GM18498 (cell line): Measurements from ENCODE around the gene SNCG.
"Not testable (repeated sequence)": the region's sequence is repeated elsewhere in the genome, so short reads cannot be mapped to it uniquely, and the experiment has no call there.

Source experiments
- ATAC-seq: cut with Tn5 transposase; IDR thresholded peaks from one replicate; pipeline ENCODE4 v1.9.1; 2021; ENCODE audit warnings: mild to moderate bottlenecking, moderate library complexity; ENCODE audit not compliant: unreplicated experiment

Gene SNCG

GRCh38 chr10:86958116-86958900, at the start of gene SNCG:
TSS of gene SNCG (plus strand) at chr10:86958599. CDS start at chr10:86958698, 99 bp downstream.
- ATAC-seq: no peak

DNA sequence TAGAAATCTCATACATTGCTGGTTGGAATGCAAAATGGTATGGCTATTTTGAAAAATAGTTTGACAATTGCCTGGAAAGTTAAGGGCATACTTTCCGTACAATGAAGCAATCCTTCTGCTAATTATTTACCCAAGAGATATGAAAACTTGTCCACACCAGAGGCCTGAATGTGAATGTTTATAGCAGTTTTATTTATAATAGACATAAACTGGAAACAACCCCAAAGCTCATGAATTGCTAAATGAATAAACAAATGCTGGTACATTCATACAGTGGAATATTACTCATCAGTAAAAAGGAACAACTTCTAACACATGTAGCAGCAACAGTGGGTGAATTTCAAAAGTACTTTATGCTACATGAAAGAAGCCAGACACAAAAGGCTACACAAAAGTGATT, 43.7 kb upstream of the SNCG start:
- ATAC-seq: no peak

GRCh38 chr10:86918022-86918471, 40.4 kb upstream of the SNCG start:
- no peak for ATAC-seq

- no peak for ATAC-seq
Measured at GRCh38 chr10:86922553-86922961, 35.8 kb upstream of the SNCG start.

DNA sequence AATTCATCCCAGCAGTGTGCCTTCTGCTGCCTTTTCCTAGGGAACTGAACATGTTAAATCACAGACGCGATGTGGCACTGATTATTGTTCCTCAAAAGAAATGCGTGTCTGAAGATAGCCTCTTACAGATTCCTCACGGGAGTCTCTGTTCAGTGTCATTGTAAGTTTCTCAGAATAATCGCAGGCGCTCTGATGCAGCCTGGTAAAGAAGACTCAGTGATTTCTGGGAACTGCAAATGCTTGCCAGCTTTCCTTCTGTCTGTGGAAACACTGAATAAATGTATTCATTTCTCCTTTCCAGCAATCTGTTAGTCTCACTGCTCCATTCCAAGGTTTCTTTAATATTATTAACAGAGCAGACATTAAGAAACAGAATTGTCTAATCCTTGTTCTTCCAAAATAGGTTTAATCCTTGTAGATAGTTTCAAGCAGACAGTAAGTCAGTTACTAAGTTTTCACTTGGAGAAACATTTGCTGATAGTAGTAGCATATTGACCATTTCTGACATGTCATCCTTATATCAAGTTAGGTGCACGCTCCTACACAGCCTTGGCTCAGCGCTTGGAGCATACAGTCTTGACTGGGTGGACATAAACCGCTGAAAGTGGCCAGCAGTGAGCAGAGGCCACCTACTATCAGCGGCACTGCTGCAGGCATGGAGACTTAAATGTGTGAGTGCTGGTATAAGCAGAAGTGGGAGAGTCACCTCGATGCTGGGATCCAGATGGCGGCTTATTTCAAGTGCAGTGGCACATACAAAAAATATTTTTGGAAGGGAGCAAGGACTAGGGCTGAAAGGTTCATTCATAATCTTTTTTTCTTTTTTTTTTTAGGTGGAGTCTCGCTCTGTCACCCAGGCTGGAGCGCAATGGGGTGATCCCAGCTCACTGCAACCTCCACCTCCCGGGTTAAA, 28.7 kb upstream of the SNCG start:
- ATAC-seq: no peak

DNA sequence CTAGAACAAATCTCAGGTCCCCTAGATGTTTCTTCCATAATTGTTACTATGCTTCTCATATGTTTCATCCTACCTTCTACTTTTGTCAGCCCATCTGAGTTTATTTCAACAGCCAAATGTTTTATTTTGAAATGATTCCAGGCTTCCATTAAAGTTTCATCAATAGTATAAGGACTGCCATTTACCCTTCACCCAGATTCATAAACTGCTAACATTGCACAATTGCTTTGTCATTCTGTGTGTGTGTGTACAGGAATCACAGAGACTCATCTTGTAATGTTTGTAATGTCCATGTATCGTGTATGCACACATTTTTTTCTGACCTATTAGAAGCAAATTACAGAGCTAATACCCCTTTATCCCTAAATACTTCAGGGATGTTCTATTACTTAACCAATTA, 26.5 kb upstream of the SNCG start:
- no peak for ATAC-seq

- ATAC-seq: no peak
Measured at GRCh38 chr10:86932674-86933073, 25.7 kb upstream of the SNCG start.

DNA sequence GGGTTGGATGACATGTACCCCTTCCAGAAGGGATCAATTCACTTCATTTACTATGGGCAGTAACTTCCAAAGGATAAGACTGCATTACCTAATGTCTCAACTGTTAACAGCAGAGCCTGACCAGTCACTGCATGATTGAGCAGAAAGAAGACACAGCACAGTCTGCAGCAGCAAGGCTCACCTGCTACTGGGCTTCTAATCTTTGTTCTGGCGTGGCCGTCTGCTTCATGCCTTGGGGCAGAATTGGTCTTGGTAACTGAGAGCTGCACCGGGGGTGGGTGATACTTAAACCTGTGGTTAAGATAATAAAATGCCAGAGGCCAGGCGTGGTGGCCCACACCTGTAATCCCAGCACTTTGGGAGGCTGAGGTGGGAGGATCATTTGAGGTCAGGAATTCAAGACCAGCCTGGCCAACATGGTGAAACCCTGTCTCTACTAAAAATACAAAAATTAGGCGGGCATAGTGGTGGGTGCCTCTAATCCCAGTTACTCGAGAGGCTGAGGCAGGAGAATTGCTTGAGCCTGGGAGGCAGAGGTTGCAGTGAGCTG, 24.2 kb upstream of the SNCG start:
- ATAC-seq: not testable (repeated sequence)

DNA sequence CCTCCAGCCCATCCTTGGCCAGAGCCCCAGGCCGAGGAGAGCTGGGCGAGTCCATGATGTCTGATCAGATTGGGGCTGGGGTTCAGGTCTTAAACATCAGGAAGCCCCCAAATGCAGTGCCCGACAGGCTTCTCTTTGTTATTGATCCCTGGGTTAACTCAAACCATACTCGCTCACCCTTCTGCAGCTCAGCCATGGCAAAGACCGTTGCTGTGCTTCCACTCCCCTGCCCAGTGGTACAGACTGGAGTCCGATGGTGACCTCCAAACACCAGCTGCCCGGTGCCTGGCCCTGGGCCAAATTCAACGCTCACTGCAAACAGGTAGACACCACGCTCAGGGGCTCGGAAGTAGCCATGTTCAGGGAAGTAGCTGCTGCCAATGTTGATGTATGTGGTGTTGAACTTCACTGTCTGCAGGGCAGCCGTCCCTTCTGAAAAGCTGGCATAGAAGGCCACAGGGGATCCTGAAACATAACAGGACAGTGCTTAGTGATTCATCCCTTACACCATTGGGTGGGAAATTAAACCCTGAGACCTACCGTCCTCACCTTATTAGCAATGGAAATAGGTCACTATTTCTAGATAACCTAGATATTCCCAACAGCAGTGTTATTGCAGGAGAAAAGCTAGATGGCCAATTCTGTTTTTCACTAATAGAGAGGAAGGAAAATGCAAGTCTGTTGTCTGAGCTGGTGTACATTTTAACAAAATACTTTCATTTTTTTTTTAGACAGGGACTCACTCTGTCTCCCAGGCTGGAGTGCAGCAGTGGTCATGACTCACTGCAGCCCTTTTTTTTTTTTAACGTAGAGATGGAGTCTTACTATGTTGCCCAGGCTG, 21.5 kb upstream of the SNCG start:
- no peak for ATAC-seq

- no peak for ATAC-seq
Measured at GRCh38 chr10:86937502-86938154, 20.8 kb upstream of the SNCG start.

GRCh38 chr10:86938260-86938659, 20.1 kb upstream of the SNCG start:
- ATAC-seq: no peak

GRCh38 chr10:86940076-86940475, 18.3 kb upstream of the SNCG start:
- ATAC-seq: not testable (repeated sequence)

DNA sequence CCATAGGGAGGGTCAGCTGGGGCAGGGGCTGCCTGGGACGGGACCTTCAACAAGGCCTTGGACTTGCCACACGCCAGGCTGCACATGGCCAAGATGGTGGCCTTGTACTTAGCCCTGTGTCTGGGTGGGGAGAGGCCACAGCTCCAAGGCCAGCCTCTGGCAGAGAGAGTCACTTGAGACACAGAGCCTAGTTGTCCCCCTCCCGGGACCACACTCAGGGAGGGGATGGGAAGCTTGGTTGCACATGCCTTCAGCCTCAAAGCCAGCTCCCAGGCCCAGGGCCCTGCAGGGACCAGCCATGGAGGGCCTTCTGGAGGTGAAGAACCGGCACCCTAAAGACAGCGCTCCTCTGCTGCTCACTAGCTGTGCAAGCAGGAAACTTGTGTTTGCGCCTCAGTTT, 17.7 kb upstream of the SNCG start:
- ATAC-seq: no peak

GRCh38 chr10:86941426-86941825, 17.0 kb upstream of the SNCG start:
- ATAC-seq: no peak

DNA sequence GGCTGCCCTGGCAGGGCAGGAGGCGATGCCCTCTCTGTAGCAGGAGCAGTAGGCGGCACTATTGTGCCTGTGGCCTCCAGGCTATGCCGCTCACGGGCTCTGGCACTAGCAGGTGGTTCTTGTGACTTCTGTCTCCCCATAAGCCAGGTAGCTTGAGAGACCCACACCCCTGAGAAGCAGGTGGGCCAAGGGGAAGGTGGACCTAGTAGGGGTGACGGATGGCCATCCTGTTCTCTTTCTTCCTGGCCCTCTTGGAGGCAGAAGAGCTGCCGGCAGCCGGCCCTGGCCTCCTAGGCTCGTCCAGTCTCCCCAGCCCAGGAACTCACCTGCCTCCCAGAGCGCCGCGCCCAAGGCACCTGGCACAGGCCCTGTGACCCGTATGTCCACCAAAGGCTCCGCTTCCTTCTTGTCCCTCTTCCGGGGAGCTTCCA, 16.4 kb upstream of the SNCG start:
- no peak for ATAC-seq

- ATAC-seq: no peak
Measured at GRCh38 chr10:86942441-86943315, 15.7 kb upstream of the SNCG start.

DNA sequence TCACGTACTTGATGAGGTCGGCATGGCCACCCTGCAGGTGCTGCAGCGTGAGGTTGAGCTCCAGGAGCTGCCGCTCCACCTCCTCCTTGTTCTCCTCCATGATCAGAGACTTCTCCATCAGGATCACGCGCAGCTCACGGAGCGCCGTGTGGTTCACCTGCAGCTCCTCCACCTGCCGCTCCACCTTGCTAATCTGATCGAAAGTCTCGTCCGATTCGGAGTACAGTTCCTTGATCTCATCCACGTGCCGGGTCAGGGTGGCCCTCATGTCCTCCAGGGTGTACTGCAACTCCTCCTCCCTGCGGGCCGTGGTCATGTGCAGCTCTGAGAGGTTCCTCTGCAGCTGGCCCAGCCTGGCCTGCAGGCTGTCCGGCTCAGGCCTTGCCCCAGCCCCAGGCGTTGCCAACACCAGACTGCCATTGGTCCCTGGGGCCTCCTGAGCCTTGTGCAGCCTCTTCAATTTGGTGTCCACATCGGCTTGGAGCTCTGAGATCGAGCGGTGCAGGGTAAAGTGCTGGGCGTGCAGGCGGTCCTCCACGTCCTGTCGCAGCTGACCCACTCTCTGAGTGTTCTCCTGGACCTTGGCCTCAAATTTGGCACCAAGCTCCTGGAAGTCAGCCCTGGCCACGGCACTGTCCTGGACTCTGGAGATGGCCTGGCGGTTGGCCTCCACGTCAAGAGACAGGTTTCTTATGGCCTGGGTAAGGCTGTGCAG, 14.9 kb upstream of the SNCG start:
- ATAC-seq: no peak

DNA sequence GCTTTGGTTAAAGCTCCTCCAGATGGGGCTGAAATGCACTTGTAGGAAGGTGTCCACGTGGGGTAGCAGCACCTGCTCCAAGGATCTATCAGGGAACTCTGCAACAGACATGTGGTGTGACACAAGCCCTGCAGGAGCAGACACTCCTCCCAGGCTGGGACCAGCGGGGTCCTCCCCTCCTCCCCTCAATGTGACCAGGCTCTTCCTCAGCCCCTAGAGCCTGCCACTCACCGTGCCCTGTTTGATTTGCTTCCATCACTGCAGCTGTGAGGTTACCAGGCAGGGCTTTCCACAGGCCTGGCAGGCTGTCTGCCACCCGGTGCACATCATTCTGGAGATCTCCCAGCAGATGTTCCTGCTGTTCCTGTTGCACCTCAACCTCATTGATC, 14.4 kb upstream of the SNCG start:
- ATAC-seq: no peak

DNA sequence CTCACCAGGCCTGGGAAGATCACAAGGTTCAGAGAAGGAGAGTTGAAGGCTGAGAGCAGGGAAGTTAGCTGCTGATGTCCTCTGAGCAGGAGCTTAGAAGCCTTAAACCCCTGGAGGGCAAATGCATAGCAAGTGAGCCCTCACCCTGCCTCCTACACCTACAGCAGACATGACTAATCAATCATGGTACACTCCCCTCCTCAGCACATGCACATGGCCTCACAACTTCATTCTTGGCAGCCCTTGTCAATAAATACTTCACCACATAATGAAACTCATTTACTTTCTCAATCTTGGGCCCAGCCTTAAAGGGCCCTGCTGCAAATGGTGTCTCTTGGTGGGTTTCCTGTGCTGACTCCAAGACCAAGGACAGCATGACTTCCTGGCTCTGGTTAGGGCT, 13.9 kb upstream of the SNCG start:
- no peak for ATAC-seq
